GM12872 (cell line): Measurements from ENCODE around the gene HVCN1.

Experiments used
- CTCF ChIP-seq: IDR thresholded peaks from 3 replicates; pipeline ENCODE4 v1.5.1; 2011; ENCODE audit warnings: low read depth, mild to moderate bottlenecking, low read length, moderate library complexity; ENCODE audit not compliant: insufficient read depth

Gene HVCN1

GRCh38 chr12:110726708-110727369, 37.9 kb upstream of the HVCN1 start:
- no peak for TF ChIP-seq CTCF

- no peak for TF ChIP-seq CTCF
Measured at GRCh38 chr12:110726028-110726427, 37.1 kb upstream of the HVCN1 start.

GRCh38 chr12:110725267-110725666, 36.4 kb upstream of the HVCN1 start:
- TF ChIP-seq CTCF: no peak

GRCh38 chr12:110721570-110721969, 32.7 kb upstream of the HVCN1 start:
- no peak for TF ChIP-seq CTCF

- no peak for TF ChIP-seq CTCF
Measured at GRCh38 chr12:110720516-110720915, 31.6 kb upstream of the HVCN1 start.

- TF ChIP-seq CTCF: no peak
Measured at GRCh38 chr12:110718222-110718908, 29.4 kb upstream of the HVCN1 start.

GRCh38 chr12:110717037-110717436, 28.1 kb upstream of the HVCN1 start:
- TF ChIP-seq CTCF: no peak
